ENCODE results near the gene PDSS2.

PDSS2 gene

GRCh38 chr6:107237992-107238660 is 221.2 kb downstream of the PDSS2 start:
- Histone ChIP-seq H2AFZ (ENCODE audit: low read depth, low read length) (no peak overlapping the region), H2BK12ac (ENCODE audit: low read length in 2 of 2) (no peak overlapping the region), H4K91ac (ENCODE audit: low read length) (no peak overlapping the region), H2BK15ac (ENCODE audit: low read depth, poor library complexity, severe bottlenecking) (no peak overlapping the region), H3K18ac (ENCODE audit: low read depth in 1 of 2, low read length in 2 of 2) (no peak overlapping the region), H3K36me3 (ENCODE audit: control insufficient read depth in 1 of 2, insufficient read depth in 2 of 2, low read depth in 1 of 2, low read length in 2 of 2) (peaks cover 0 to 10% of the 10 kb centered on the region in 2 experiments), H3K14ac (ENCODE audit: low read length in 2 of 2) (no peak overlapping the region), H3K27ac (ENCODE audit: low read length, poor library complexity, severe bottlenecking) (no peak overlapping the region), H3K23ac (ENCODE audit: low read length in 2 of 2) (no peak overlapping the region), H3K4me2 (ENCODE audit: low read length, poor library complexity, severe bottlenecking) (no peak overlapping the region), H4K8ac (ENCODE audit: low read length) (no peak overlapping the region), H3K9me3 (ENCODE audit: control insufficient read depth, low read length) (peaks cover 3% of the 10 kb centered on the region), H3K79me1 (replicated peaks; ENCODE audit: low read length, poor library complexity, severe bottlenecking) (no peaks in the 10 kb centered on the region), H3K4me1 (ENCODE audit: control insufficient read depth, insufficient read depth, low read depth, low read length) (no peaks in the 10 kb centered on the region), H2AK5ac (ENCODE audit: low read length, severe bottlenecking) (no peak overlapping the region), H3K4ac (ENCODE audit: low read depth in 1 of 2, low read length in 2 of 2) (no peak overlapping the region), H3K4me3 (ENCODE audit: insufficient read depth in 1 of 2, low read depth in 1 of 2, low read length in 2 of 2) (no peak overlapping the region), H2BK5ac (ENCODE audit: low read depth, low read length, poor library complexity, severe bottlenecking) (no peak overlapping the region), H3K9ac (ENCODE audit: low read length) (no peak overlapping the region), H2BK120ac (ENCODE audit: low read depth, low read length) (no peak overlapping the region), H3K27me3 (ENCODE audit: control insufficient read depth in 1 of 2, insufficient read depth in 1 of 2, low read length in 2 of 2) (no peaks in the 10 kb centered on the region)
- DNase-seq: no peak
- 91% methylated on average over 5 of the region's 5 CpGs for WGBS

- Histone ChIP-seq H3K27ac (ENCODE audit: low read length, poor library complexity, severe bottlenecking) (no peak overlapping the region), H3K27me3 (ENCODE audit: control insufficient read depth in 1 of 2, insufficient read depth in 1 of 2, low read length in 2 of 2) (no peaks in the 10 kb centered on the region), H2BK12ac (ENCODE audit: low read length in 2 of 2) (no peak overlapping the region), H3K4me3 (ENCODE audit: insufficient read depth in 1 of 2, low read depth in 1 of 2, low read length in 2 of 2) (no peak overlapping the region), H3K23ac (ENCODE audit: low read length in 2 of 2) (no peak overlapping the region), H3K18ac (ENCODE audit: low read depth in 1 of 2, low read length in 2 of 2) (no peak overlapping the region), H2AFZ (ENCODE audit: low read depth, low read length) (no peak overlapping the region), H2BK15ac (ENCODE audit: low read depth, poor library complexity, severe bottlenecking) (no peak overlapping the region), H4K8ac (ENCODE audit: low read length) (no peak overlapping the region), H3K36me3 (ENCODE audit: control insufficient read depth in 1 of 2, insufficient read depth in 2 of 2, low read depth in 1 of 2, low read length in 2 of 2) (peaks cover 0 to 14% of the 10 kb centered on the region in 2 experiments), H3K4ac (ENCODE audit: low read depth in 1 of 2, low read length in 2 of 2) (no peak overlapping the region), H3K4me2 (ENCODE audit: low read length, poor library complexity, severe bottlenecking) (no peak overlapping the region), H3K9ac (ENCODE audit: low read length) (no peak overlapping the region), H3K14ac (ENCODE audit: low read length in 2 of 2) (no peak overlapping the region), H3K79me1 (replicated peaks; ENCODE audit: low read length, poor library complexity, severe bottlenecking) (no peaks in the 10 kb centered on the region), H2BK120ac (ENCODE audit: low read depth, low read length) (no peak overlapping the region), H2AK5ac (ENCODE audit: low read length, severe bottlenecking) (no peak overlapping the region), H4K91ac (ENCODE audit: low read length) (no peak overlapping the region), H2BK5ac (ENCODE audit: low read depth, low read length, poor library complexity, severe bottlenecking) (no peak overlapping the region), H3K9me3 (ENCODE audit: control insufficient read depth, low read length) (peaks cover 3% of the 10 kb centered on the region), H3K4me1 (ENCODE audit: control insufficient read depth, insufficient read depth, low read depth, low read length) (no peaks in the 10 kb centered on the region)
- DNase-seq: no peak
Observed at GRCh38 chr6:107235511-107235910, 223.9 kb downstream of the PDSS2 start.

- H3K27me3 ChIP-seq (ENCODE audit: control insufficient read depth in 1 of 2, insufficient read depth in 1 of 2, low read length in 2 of 2): no peaks in the 10 kb centered on the region
- no peak overlapping the region for H2AK5ac ChIP-seq (ENCODE audit: low read length, severe bottlenecking)
- H3K9ac ChIP-seq (ENCODE audit: low read length): no peak overlapping the region
- H2BK120ac ChIP-seq (ENCODE audit: low read depth, low read length): no peak overlapping the region
- H2BK5ac ChIP-seq (ENCODE audit: low read depth, low read length, poor library complexity, severe bottlenecking): no peak overlapping the region
- no peak overlapping the region for H3K14ac ChIP-seq (ENCODE audit: low read length in 2 of 2)
- H3K18ac ChIP-seq (ENCODE audit: low read depth in 1 of 2, low read length in 2 of 2): no peak overlapping the region
- no peak overlapping the region for H3K27ac ChIP-seq (ENCODE audit: low read length, poor library complexity, severe bottlenecking)
- H3K9me3 ChIP-seq (ENCODE audit: control insufficient read depth, low read length): peaks cover 3% of the 10 kb centered on the region
- 91% methylated on average over 2 of the region's 2 CpGs for WGBS
- no peak overlapping the region for H3K4me2 ChIP-seq (ENCODE audit: low read length, poor library complexity, severe bottlenecking)
- H2AFZ ChIP-seq (ENCODE audit: low read depth, low read length): no peak overlapping the region
- H2BK12ac ChIP-seq (ENCODE audit: low read length in 2 of 2): no peak overlapping the region
- no peak overlapping the region for H2BK15ac ChIP-seq (ENCODE audit: low read depth, poor library complexity, severe bottlenecking)
- no peak overlapping the region for H4K91ac ChIP-seq (ENCODE audit: low read length)
- no peak for DNase-seq
- H3K36me3 ChIP-seq (ENCODE audit: control insufficient read depth in 1 of 2, insufficient read depth in 2 of 2, low read depth in 1 of 2, low read length in 2 of 2): peaks cover 0 to 14% of the 10 kb centered on the region in 2 experiments
- H3K4me1 ChIP-seq (ENCODE audit: control insufficient read depth, insufficient read depth, low read depth, low read length): no peaks in the 10 kb centered on the region
- H4K8ac ChIP-seq (ENCODE audit: low read length): no peak overlapping the region
- H3K4ac ChIP-seq (ENCODE audit: low read depth in 1 of 2, low read length in 2 of 2): no peak overlapping the region
- no peak overlapping the region for H3K4me3 ChIP-seq (ENCODE audit: insufficient read depth in 1 of 2, low read depth in 1 of 2, low read length in 2 of 2)
- no peak overlapping the region for H3K23ac ChIP-seq (ENCODE audit: low read length in 2 of 2)
- H3K79me1 ChIP-seq (replicated peaks; ENCODE audit: low read length, poor library complexity, severe bottlenecking): no peaks in the 10 kb centered on the region
Observed at GRCh38 chr6:107235007-107235406, 224.4 kb downstream of the PDSS2 start.

GRCh38 chr6:107231243-107231642 is 228.1 kb downstream of the PDSS2 start:
- Histone ChIP-seq H3K14ac (ENCODE audit: low read length in 2 of 2) (no peak overlapping the region), H3K4me2 (ENCODE audit: low read length, poor library complexity, severe bottlenecking) (no peak overlapping the region), H4K8ac (ENCODE audit: low read length) (no peak overlapping the region), H3K79me1 (replicated peaks; ENCODE audit: low read length, poor library complexity, severe bottlenecking) (no peaks in the 10 kb centered on the region), H2BK5ac (ENCODE audit: low read depth, low read length, poor library complexity, severe bottlenecking) (no peak overlapping the region), H4K91ac (ENCODE audit: low read length) (no peak overlapping the region), H3K27me3 (ENCODE audit: control insufficient read depth in 1 of 2, insufficient read depth in 1 of 2, low read length in 2 of 2) (no peaks in the 10 kb centered on the region), H3K9ac (ENCODE audit: low read length) (no peak overlapping the region), H2BK12ac (ENCODE audit: low read length in 2 of 2) (no peak overlapping the region), H2AK5ac (ENCODE audit: low read length, severe bottlenecking) (no peak overlapping the region), H3K9me3 (ENCODE audit: control insufficient read depth, low read length) (no peaks in the 10 kb centered on the region), H3K27ac (ENCODE audit: low read length, poor library complexity, severe bottlenecking) (no peak overlapping the region), H2BK120ac (ENCODE audit: low read depth, low read length) (no peak overlapping the region), H3K23ac (ENCODE audit: low read length in 2 of 2) (no peak overlapping the region), H2BK15ac (ENCODE audit: low read depth, poor library complexity, severe bottlenecking) (no peak overlapping the region), H2AFZ (ENCODE audit: low read depth, low read length) (no peak overlapping the region), H3K4ac (ENCODE audit: low read depth in 1 of 2, low read length in 2 of 2) (no peak overlapping the region), H3K4me1 (ENCODE audit: control insufficient read depth, insufficient read depth, low read depth, low read length) (no peaks in the 10 kb centered on the region), H3K4me3 (ENCODE audit: insufficient read depth in 1 of 2, low read depth in 1 of 2, low read length in 2 of 2) (no peak overlapping the region), H3K18ac (ENCODE audit: low read depth in 1 of 2, low read length in 2 of 2) (no peak overlapping the region), H3K36me3 (ENCODE audit: control insufficient read depth in 1 of 2, insufficient read depth in 2 of 2, low read depth in 1 of 2, low read length in 2 of 2) (peaks cover 0 to 4% of the 10 kb centered on the region in 2 experiments)
- 97% methylated on average over 3 of the region's 3 CpGs for WGBS
- DNase-seq: no peak
